ENCODE measurements around the gene DEK. TPM values are rescaled to one million over a fixed set of nuclear protein-coding genes. Genes with fewer than 3 reads are reported as not detected.

Gene DEK
- total and polyA plus RNA-seq, 2 of the 13 experiments (the other 11 are each of a cell fraction or from before 2014, with no cell fraction given), result 53.2 to 276 TPM

GRCh38 chr6:18240230-18240629 lies 24.1 kb downstream of the DEK start:
- H3K9me3 ChIP-seq (ENCODE audit: low read length), result no peaks in the 10 kb centered on the region
- DNase-seq (ENCODE audit: low spot score) (no peak), FAIRE-seq (no peak), ATAC-seq (no peak)
- no peak overlapping the region for H3K9ac ChIP-seq (ENCODE audit: insufficient read depth, low read depth, low read length)
- H3K27ac ChIP-seq (ENCODE audit: extremely low read length, insufficient read depth, low read length), result no peak overlapping the region
- H4K20me1 ChIP-seq (ENCODE audit: insufficient read depth, low read length), result no peaks in the 10 kb centered on the region
- BruUV-seq (replicated peaks), result no TSS peak
- intact Hi-C loops (cut with micrococcal nuclease; ENCODE audit: unreplicated experiment) (no loop called here), in situ Hi-C loops (cut with HindIII; ENCODE audit: extremely low pct_ligation_motif_present, low pct_unique_long_range_greater_than_20kb) (no loop called here)
- H3K36me3 ChIP-seq (replicated peaks in 1 of 2; ENCODE audit: control insufficient read depth in 1 of 2, insufficient read depth in 2 of 2, low read length in 2 of 2), result peaks cover 21 to 75% of the 10 kb centered on the region in 2 experiments
- H3K4me3 ChIP-seq (replicated peaks in 1 of 3; ENCODE audit: insufficient read depth in 1 of 3, low read depth in 2 of 3, low read length in 3 of 3), result no peak overlapping the region
- no peak overlapping the region for H3K4me2 ChIP-seq (ENCODE audit: low read depth, low read length)
- H2AFZ ChIP-seq (ENCODE audit: low read length), result no peak overlapping the region
- no peaks in the 10 kb centered on the region for H3K27me3 ChIP-seq (ENCODE audit: control insufficient read depth in 1 of 2, insufficient read depth in 2 of 2, low read length in 2 of 2)
- ChIA-PET POLR2A (no interaction called here), CTCF (ENCODE audit: low intra/inter-chr PET ratio, low total read pairs) (no interaction called here)
- TF ChIP-seq TOPORS (CRISPR knock-in tag; IDR thresholded peaks at IDR 0.05), result no peak
- TF ChIP-seq CREB3 (CRISPR knock-in tag; IDR thresholded peaks at IDR 0.05), result no peak
- no peak for TF ChIP-seq ZNF281 (CRISPR knock-in tag; IDR thresholded peaks at IDR 0.05; ENCODE audit: borderline replicate concordance)
- TF ChIP-seq WIZ (CRISPR knock-in tag; IDR thresholded peaks at IDR 0.05), result no peak
- TF ChIP-seq ISL2 (CRISPR knock-in tag; IDR thresholded peaks at IDR 0.05), result no peak
- TF ChIP-seq FLYWCH1 (CRISPR knock-in tag; IDR thresholded peaks at IDR 0.05), result no peak
- peaks cover 27% of the 10 kb centered on the region for H3K4me1 ChIP-seq (ENCODE audit: insufficient read depth, low read length)
- H3K79me2 ChIP-seq (ENCODE audit: insufficient read depth, low read length), result peaks cover 10% of the 10 kb centered on the region
- WGBS (ENCODE audit: low lambda C conversion rate), result 76% methylated on average over 2 of the region's 2 CpGs
